ENCODE results near the gene RPS29. TPM values are rescaled to one million over a fixed set of nuclear protein-coding genes. Genes with fewer than 3 reads are reported as not detected.

RPS29 gene
- total and polyA plus RNA-seq, 2 of the 13 experiments (the other 11 are each of a cell fraction or from before 2014, with no cell fraction given): 4,303 to 8,215 TPM

DNA sequence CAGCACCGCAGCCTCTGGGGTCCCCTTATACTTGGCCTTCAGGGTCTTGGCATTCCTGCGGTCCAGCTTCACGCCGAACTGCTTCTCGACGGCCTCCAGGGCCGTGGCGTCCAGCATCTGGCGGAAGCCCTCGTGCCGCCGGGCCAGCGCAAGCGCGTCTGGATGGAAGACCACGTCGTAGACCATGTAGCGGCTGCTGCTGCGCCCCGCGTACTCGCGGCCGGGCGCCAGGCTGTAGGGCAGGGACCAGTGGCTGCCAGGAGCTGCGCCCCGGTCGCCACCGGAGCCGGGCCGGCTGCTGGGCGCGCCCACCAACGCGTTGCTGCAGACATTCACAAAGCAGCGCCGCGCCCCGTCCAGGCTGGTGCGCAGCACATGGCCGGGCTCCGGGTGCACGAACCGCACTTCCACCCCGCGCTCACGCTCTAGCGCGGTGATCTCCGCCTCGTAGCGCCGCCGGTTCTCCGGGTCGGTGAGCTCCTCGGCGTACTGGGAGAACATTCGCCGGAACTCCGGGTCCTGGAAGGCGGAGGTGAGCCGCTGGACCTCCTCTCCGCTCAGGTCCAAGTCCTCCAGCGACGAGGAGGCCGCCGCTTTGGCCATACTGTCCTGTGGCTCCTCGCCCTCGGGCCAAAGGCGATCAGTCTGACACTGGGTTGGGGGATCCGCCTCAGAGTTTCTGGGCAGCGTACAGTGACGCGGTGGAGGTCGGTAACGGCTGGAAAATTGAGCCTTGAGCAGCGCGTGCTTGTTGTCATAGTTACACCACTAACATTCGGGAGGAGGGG, 48.6 kb upstream of the RPS29 start, which contains the start of gene DNAAF2 (continued):
- TF ChIP-seq SALL2 (CRISPR knock-in tag; IDR thresholded peaks at IDR 0.05) (no peak; the same call in 1 of the 2 replicates), TAF1 (CRISPR knock-in tag; IDR thresholded peaks at IDR 0.05) (peak; percentile 4; the same call in 1 of the 2 replicates), FOXO4 (CRISPR knock-in tag; conservative IDR thresholded peaks at IDR 0.05) (no peak), NCOA5 (CRISPR knock-in tag; IDR thresholded peaks at IDR 0.05) (0 out of 2 replicates have a peak, but pooled peaks have one; percentile 23), SOX5 (CRISPR knock-in tag; IDR thresholded peaks at IDR 0.05; ENCODE audit: borderline replicate concordance) (no peak), ZNF260 (CRISPR knock-in tag; IDR thresholded peaks at IDR 0.05; ENCODE audit: borderline replicate concordance, low read depth) (no peak), REST (IDR thresholded peaks at IDR 0.05; ENCODE audit: borderline replicate concordance in 1 of 2, low read depth in 1 of 2, low read length in 2 of 2) (no peak), ZNF761 (CRISPR knock-in tag; conservative IDR thresholded peaks at IDR 0.05) (no peak), U2AF1 (optimal IDR thresholded peaks at IDR 0.05; ENCODE audit: low read depth, low read length) (no peak), ZNF101 (CRISPR knock-in tag; IDR thresholded peaks at IDR 0.05; ENCODE audit: borderline replicate concordance, low read depth) (no peak), ARID5B (CRISPR knock-in tag; IDR thresholded peaks at IDR 0.05) (no peak)
- TF ChIP-seq, protein P1, sequence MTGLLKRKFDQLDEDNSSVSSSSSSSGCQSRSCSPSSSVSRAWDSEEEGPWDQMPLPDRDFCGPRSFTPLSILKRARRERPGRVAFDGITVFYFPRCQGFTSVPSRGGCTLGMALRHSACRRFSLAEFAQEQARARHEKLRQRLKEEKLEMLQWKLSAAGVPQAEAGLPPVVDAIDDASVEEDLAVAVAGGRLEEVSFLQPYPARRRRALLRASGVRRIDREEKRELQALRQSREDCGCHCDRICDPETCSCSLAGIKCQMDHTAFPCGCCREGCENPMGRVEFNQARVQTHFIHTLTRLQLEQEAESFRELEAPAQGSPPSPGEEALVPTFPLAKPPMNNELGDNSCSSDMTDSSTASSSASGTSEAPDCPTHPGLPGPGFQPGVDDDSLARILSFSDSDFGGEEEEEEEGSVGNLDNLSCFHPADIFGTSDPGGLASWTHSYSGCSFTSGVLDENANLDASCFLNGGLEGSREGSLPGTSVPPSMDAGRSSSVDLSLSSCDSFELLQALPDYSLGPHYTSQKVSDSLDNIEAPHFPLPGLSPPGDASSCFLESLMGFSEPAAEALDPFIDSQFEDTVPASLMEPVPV (CRISPR knock-in tag; IDR thresholded peaks at IDR 0.05): 0 out of 2 replicates have a peak, but pooled peaks have one; percentile 13
- TF ChIP-seq, protein P2, sequence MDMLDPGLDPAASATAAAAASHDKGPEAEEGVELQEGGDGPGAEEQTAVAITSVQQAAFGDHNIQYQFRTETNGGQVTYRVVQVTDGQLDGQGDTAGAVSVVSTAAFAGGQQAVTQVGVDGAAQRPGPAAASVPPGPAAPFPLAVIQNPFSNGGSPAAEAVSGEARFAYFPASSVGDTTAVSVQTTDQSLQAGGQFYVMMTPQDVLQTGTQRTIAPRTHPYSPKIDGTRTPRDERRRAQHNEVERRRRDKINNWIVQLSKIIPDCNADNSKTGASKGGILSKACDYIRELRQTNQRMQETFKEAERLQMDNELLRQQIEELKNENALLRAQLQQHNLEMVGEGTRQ (IDR thresholded peaks at IDR 0.05; ENCODE audit: low read depth, low read length): no peak
- TF ChIP-seq, protein P2 (CRISPR knock-in tag; IDR thresholded peaks at IDR 0.05; ENCODE audit: borderline replicate concordance): no peak
